KOPT-K1 (cell line): ENCODE results near the gene MUC12.
"Not testable (repeated sequence)": the region's sequence is repeated elsewhere in the genome, so short reads cannot be mapped to it uniquely, and the experiment has no call there.

ENCODE experiments used
- H3K27ac ChIP-seq: fragments of 200-600 bp; sonication (generic); 2 replicates; pipeline ENCODE4 v1.5.1; 2016; ENCODE audit warnings: antibody characterized with exemption, mild to moderate bottlenecking, low read depth, low read length; ENCODE audit not compliant: poor library complexity, severe bottlenecking
- H3K36me3 ChIP-seq: fragments of 200-600 bp; sonication (generic); 2 replicates; pipeline ENCODE4 v1.5.1; 2017; ENCODE audit warnings: antibody characterized with exemption, mild to moderate bottlenecking, low read length, moderate library complexity; ENCODE audit not compliant: insufficient read depth
- H3K9me3 ChIP-seq: fragments of 200-600 bp; sonication (generic); 2 replicates; pipeline ENCODE4 v1.5.1; 2017; ENCODE audit warnings: antibody characterized with exemption, low read length, mild to moderate bottlenecking; ENCODE audit not compliant: insufficient read depth, poor library complexity, severe bottlenecking

The MUC12 gene

DNA sequence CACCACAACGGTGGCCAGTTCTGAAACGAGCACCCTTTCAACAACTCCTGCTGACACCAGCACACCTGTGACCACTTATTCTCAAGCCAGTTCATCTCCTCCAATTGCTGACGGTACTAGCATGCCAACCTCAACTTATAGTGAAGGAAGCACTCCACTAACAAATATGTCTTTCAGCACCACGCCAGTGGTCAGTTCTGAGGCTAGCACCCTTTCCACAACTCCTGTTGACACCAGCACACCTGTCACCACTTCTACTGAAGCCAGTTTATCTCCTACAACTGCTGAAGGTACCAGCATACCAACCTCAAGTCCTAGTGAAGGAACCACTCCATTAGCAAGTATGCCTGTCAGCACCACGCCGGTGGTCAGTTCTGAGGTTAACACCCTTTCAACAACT, 71.9 kb downstream of the MUC12 start:
- peaks cover 22% of the 10 kb centered on the region for H3K9me3 ChIP-seq
- not testable (repeated sequence) for H3K27ac ChIP-seq, H3K36me3 ChIP-seq

GRCh38 chr7:101058355-101058754, 89.0 kb downstream of the MUC12 start:
- H3K27ac ChIP-seq = no peak overlapping the region
- H3K36me3 ChIP-seq = no peaks in the 10 kb centered on the region
- H3K9me3 ChIP-seq = no peaks in the 10 kb centered on the region

GRCh38 chr7:101059620-101059942, 90.2 kb downstream of the MUC12 start:
- no peaks in the 10 kb centered on the region for H3K9me3 ChIP-seq
- H3K27ac ChIP-seq = no peak overlapping the region
- no peaks in the 10 kb centered on the region for H3K36me3 ChIP-seq

GRCh38 chr7:101060992-101061391, 91.6 kb downstream of the MUC12 start:
- no peaks in the 10 kb centered on the region for H3K9me3 ChIP-seq
- no peaks in the 10 kb centered on the region for H3K36me3 ChIP-seq
- H3K27ac ChIP-seq = no peak overlapping the region

DNA sequence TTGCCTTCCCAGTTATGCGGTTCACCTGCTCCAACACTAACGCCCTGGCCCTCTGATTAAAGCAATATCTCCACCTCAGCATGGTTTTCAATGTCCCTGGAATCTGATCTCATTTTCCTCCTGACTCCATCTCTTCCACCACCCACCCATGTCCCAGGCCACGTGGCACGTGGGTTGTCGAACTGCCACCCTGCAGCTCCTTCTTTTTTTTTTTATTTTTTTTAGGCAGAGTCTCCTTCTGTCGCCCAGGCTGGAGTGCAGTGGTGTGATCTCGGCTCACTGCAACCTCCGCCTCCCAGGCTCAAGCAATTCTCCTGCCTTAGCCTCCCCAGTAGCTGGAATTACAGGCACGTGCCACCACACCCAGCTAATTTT, 94.8 kb downstream of the MUC12 start:
- H3K27ac ChIP-seq, H3K9me3 ChIP-seq, H3K36me3 ChIP-seq: not testable (repeated sequence)

DNA sequence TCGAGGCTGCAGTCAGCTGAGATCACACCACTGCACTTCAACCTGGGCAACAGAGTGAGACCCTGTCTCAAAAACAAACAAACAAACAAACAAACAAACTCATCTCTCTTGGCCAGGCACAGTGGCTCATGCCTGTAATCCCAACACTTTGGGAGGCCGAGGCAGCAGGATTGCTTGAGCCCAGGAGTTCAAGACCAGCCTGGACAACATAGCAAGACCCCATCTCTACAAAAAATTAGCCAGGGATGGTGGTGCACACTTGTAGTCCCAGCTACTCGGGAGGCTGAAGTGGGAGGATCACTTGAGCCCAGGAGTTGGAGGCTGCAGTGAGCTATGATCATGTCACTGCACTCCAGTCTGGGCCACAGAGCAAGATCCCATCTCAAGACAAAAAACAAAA, 95.8 kb downstream of the MUC12 start:
- H3K9me3 ChIP-seq, H3K27ac ChIP-seq, H3K36me3 ChIP-seq: not testable (repeated sequence)

GRCh38 chr7:101066141-101066832, 96.9 kb downstream of the MUC12 start:
- no peaks in the 10 kb centered on the region for H3K36me3 ChIP-seq
- no peak overlapping the region for H3K27ac ChIP-seq
- no peaks in the 10 kb centered on the region for H3K9me3 ChIP-seq

DNA sequence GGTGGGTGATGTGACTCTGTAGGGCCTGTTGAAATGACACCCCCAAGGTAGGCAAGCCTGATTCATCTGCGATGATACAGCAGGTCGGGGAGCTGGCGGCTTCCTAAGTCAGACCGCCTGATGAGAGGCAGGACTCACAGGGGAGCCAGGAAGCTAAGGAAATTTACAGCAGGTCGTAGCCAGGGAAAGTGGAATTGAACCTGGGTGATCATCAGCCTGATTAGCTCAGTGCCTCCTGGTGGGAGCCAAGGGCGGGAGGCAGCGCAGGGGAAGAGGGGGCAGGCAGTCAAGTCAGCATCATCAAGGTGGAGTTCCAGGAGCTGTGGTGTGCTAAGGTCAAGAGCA, 97.4 kb downstream of the MUC12 start:
- no peaks in the 10 kb centered on the region for H3K36me3 ChIP-seq
- no peaks in the 10 kb centered on the region for H3K9me3 ChIP-seq
- H3K27ac ChIP-seq = no peak overlapping the region

DNA sequence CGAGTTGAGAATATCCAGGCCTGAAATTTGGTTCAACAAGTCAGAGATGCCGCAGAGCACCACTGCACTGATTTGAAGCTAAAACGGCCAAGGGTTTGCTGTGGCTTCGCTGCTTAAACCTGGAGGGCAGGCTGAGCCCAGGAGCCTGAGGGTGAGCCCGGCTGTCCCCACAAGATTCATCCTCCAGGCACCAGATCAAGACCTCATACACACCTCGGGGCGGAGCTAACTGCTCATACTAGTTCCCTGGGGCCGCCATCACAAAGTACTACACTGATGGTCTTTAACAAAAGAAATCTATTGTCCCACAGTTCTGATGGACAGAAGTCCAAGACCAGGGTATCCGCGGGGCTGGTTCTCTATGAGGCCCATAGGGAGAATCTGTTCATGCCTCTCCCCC, 99.0 kb downstream of the MUC12 start:
- Histone ChIP-seq H3K36me3 (no peaks in the 10 kb centered on the region), H3K27ac (no peak overlapping the region), H3K9me3 (no peaks in the 10 kb centered on the region)
